ENCODE data around the gene INTS4.
"Not testable (repeated sequence)": the region's sequence is repeated elsewhere in the genome, so short reads cannot be mapped to it uniquely, and the experiment has no call there.

The INTS4 gene

GRCh38 chr11:77967121-77967520 lies 27.3 kb downstream of the INTS4 start:
- Histone ChIP-seq H3K9me3 (ENCODE audit: severe bottlenecking) (no peaks in the 10 kb centered on the region), H3K4me3 (ENCODE audit: severe bottlenecking) (no peak overlapping the region), H3K27me3 (ENCODE audit: insufficient read depth, poor library complexity, severe bottlenecking) (no peaks in the 10 kb centered on the region), H3K4me1 (ENCODE audit: insufficient read depth, poor library complexity, severe bottlenecking) (no peaks in the 10 kb centered on the region), H3K36me3 (ENCODE audit: low read depth) (peaks cover 4% of the 10 kb centered on the region; the same call in 1 of the 2 replicates), H3K27ac (ENCODE audit: poor library complexity, severe bottlenecking) (no peak overlapping the region)
- no peak for ATAC-seq (ENCODE audit: low read depth)
- TF ChIP-seq CTCF (IDR thresholded peaks at IDR 0.05; ENCODE audit: poor library complexity, severe bottlenecking): no peak
- no peak for DNase-seq (ENCODE audit: low spot score)

GRCh38 chr11:77966338-77966737 lies 28.1 kb downstream of the INTS4 start:
- ATAC-seq (ENCODE audit: low read depth) (no peak), DNase-seq (ENCODE audit: low spot score) (no peak)
- H3K36me3 ChIP-seq (ENCODE audit: low read depth): peaks cover 4% of the 10 kb centered on the region; the same call in 1 of the 2 replicates
- no peak for TF ChIP-seq CTCF (IDR thresholded peaks at IDR 0.05; ENCODE audit: poor library complexity, severe bottlenecking)
- H3K9me3 ChIP-seq (ENCODE audit: severe bottlenecking): no peaks in the 10 kb centered on the region
- no peak overlapping the region for H3K4me3 ChIP-seq (ENCODE audit: severe bottlenecking)
- no peaks in the 10 kb centered on the region for H3K4me1 ChIP-seq (ENCODE audit: insufficient read depth, poor library complexity, severe bottlenecking)
- no peaks in the 10 kb centered on the region for H3K27me3 ChIP-seq (ENCODE audit: insufficient read depth, poor library complexity, severe bottlenecking)
- H3K27ac ChIP-seq (ENCODE audit: poor library complexity, severe bottlenecking): no peak overlapping the region

GRCh38 chr11:77959434-77959833 lies 35.0 kb downstream of the INTS4 start:
- ATAC-seq (ENCODE audit: low read depth) (no peak), DNase-seq (ENCODE audit: low spot score) (no peak)
- H3K36me3 ChIP-seq (ENCODE audit: low read depth): peaks cover 16% of the 10 kb centered on the region
- TF ChIP-seq CTCF (IDR thresholded peaks at IDR 0.05; ENCODE audit: poor library complexity, severe bottlenecking): no peak
- H3K27ac ChIP-seq (ENCODE audit: poor library complexity, severe bottlenecking): no peak overlapping the region
- no peaks in the 10 kb centered on the region for H3K4me1 ChIP-seq (ENCODE audit: insufficient read depth, poor library complexity, severe bottlenecking)
- H3K27me3 ChIP-seq (ENCODE audit: insufficient read depth, poor library complexity, severe bottlenecking): no peaks in the 10 kb centered on the region
- H3K9me3 ChIP-seq (ENCODE audit: severe bottlenecking): no peaks in the 10 kb centered on the region
- H3K4me3 ChIP-seq (ENCODE audit: severe bottlenecking): no peak overlapping the region

- not testable (repeated sequence) for H3K9me3 ChIP-seq (ENCODE audit: severe bottlenecking); H3K27me3 ChIP-seq (ENCODE audit: insufficient read depth, poor library complexity, severe bottlenecking); H3K4me1 ChIP-seq (ENCODE audit: insufficient read depth, poor library complexity, severe bottlenecking); H3K4me3 ChIP-seq (ENCODE audit: severe bottlenecking); H3K27ac ChIP-seq (ENCODE audit: poor library complexity, severe bottlenecking); ATAC-seq (ENCODE audit: low read depth); DNase-seq (ENCODE audit: low spot score)
- H3K36me3 ChIP-seq (ENCODE audit: low read depth): peaks cover 16% of the 10 kb centered on the region
These were observed 35.8 kb downstream of the INTS4 start for GRCh38 chr11:77958583-77959177.

GRCh38 chr11:77943296-77943695 lies 51.2 kb downstream of the INTS4 start:
- not testable (repeated sequence) for H3K9me3 ChIP-seq (ENCODE audit: severe bottlenecking); DNase-seq (ENCODE audit: low spot score); H3K4me3 ChIP-seq (ENCODE audit: severe bottlenecking); ATAC-seq (ENCODE audit: low read depth); H3K27me3 ChIP-seq (ENCODE audit: insufficient read depth, poor library complexity, severe bottlenecking); H3K4me1 ChIP-seq (ENCODE audit: insufficient read depth, poor library complexity, severe bottlenecking); H3K36me3 ChIP-seq (ENCODE audit: low read depth); H3K27ac ChIP-seq (ENCODE audit: poor library complexity, severe bottlenecking)

- not testable (repeated sequence) for H3K4me3 ChIP-seq (ENCODE audit: severe bottlenecking); H3K27ac ChIP-seq (ENCODE audit: poor library complexity, severe bottlenecking); DNase-seq (ENCODE audit: low spot score); ATAC-seq (ENCODE audit: low read depth); H3K4me1 ChIP-seq (ENCODE audit: insufficient read depth, poor library complexity, severe bottlenecking); H3K27me3 ChIP-seq (ENCODE audit: insufficient read depth, poor library complexity, severe bottlenecking); H3K9me3 ChIP-seq (ENCODE audit: severe bottlenecking); H3K36me3 ChIP-seq (ENCODE audit: low read depth)
These were observed 52.0 kb downstream of the INTS4 start for GRCh38 chr11:77942465-77942864.

GRCh38 chr11:77933596-77933995 lies 60.9 kb downstream of the INTS4 start:
- not testable (repeated sequence) for ATAC-seq (ENCODE audit: low read depth); H3K36me3 ChIP-seq (ENCODE audit: low read depth); H3K4me3 ChIP-seq (ENCODE audit: severe bottlenecking); H3K27me3 ChIP-seq (ENCODE audit: insufficient read depth, poor library complexity, severe bottlenecking); H3K9me3 ChIP-seq (ENCODE audit: severe bottlenecking); H3K4me1 ChIP-seq (ENCODE audit: insufficient read depth, poor library complexity, severe bottlenecking); DNase-seq (ENCODE audit: low spot score); H3K27ac ChIP-seq (ENCODE audit: poor library complexity, severe bottlenecking)

- H3K9me3 ChIP-seq (ENCODE audit: severe bottlenecking); ATAC-seq (ENCODE audit: low read depth); H3K4me3 ChIP-seq (ENCODE audit: severe bottlenecking); H3K36me3 ChIP-seq (ENCODE audit: low read depth); H3K4me1 ChIP-seq (ENCODE audit: insufficient read depth, poor library complexity, severe bottlenecking); H3K27me3 ChIP-seq (ENCODE audit: insufficient read depth, poor library complexity, severe bottlenecking); H3K27ac ChIP-seq (ENCODE audit: poor library complexity, severe bottlenecking); DNase-seq (ENCODE audit: low spot score): not testable (repeated sequence)
These were observed 63.9 kb downstream of the INTS4 start for GRCh38 chr11:77930334-77931208.

- H3K4me3 ChIP-seq (ENCODE audit: severe bottlenecking); ATAC-seq (ENCODE audit: low read depth); DNase-seq (ENCODE audit: low spot score); H3K36me3 ChIP-seq (ENCODE audit: low read depth); H3K27ac ChIP-seq (ENCODE audit: poor library complexity, severe bottlenecking); H3K9me3 ChIP-seq (ENCODE audit: severe bottlenecking); H3K27me3 ChIP-seq (ENCODE audit: insufficient read depth, poor library complexity, severe bottlenecking): not testable (repeated sequence)
- peaks cover 12% of the 10 kb centered on the region for H3K4me1 ChIP-seq (ENCODE audit: insufficient read depth, poor library complexity, severe bottlenecking)
These were observed 76.8 kb downstream of the INTS4 start for GRCh38 chr11:77917713-77918112.
